GM19025 (cell line): ENCODE measurements around the gene RBBP4.
"Not testable (repeated sequence)": the region's sequence is repeated elsewhere in the genome, so short reads cannot be mapped to it uniquely, and the experiment has no call there.

Source experiments
- ATAC-seq: cut with Tn5 transposase; IDR thresholded peaks from one replicate; pipeline ENCODE4 v1.9.1; 2021; ENCODE audit warnings: mild to moderate bottlenecking, low read depth, moderate library complexity; ENCODE audit not compliant: unreplicated experiment

RBBP4 gene

GRCh38 chr1:32685498-32685897 lies 34.5 kb downstream of the RBBP4 start:
- ATAC-seq: no peak

GRCh38 chr1:32686387-32686786 lies 35.4 kb downstream of the RBBP4 start:
- no peak for ATAC-seq

- no peak for ATAC-seq
These were observed 42.6 kb downstream of the RBBP4 start for GRCh38 chr1:32693455-32694174.

GRCh38 chr1:32695098-32695904 lies 44.3 kb downstream of the RBBP4 start:
- no peak for ATAC-seq

GRCh38 chr1:32696041-32696440 lies 45.0 kb downstream of the RBBP4 start:
- ATAC-seq: no peak

GRCh38 chr1:32696996-32697395 lies 46.0 kb downstream of the RBBP4 start:
- ATAC-seq: not testable (repeated sequence)

GRCh38 chr1:32701421-32701911 lies 50.5 kb downstream of the RBBP4 start:
- ATAC-seq: no peak

GRCh38 chr1:32701951-32702598 lies 51.1 kb downstream of the RBBP4 start:
- no peak for ATAC-seq

- no peak for ATAC-seq
These were observed 51.8 kb downstream of the RBBP4 start, which contains the start of gene SYNC for GRCh38 chr1:32702599-32703478. TSS of gene SYNC (minus strand) at chr1:32702770. CDS start at chr1:32702660, 110 bp downstream.

- no peak for ATAC-seq
These were observed 52.7 kb downstream of the RBBP4 start for GRCh38 chr1:32703479-32704291.

GRCh38 chr1:32705516-32705915 lies 54.5 kb downstream of the RBBP4 start:
- no peak for ATAC-seq

GRCh38 chr1:32706491-32706890 lies 55.5 kb downstream of the RBBP4 start:
- ATAC-seq: no peak

- no peak for ATAC-seq
These were observed 58.1 kb downstream of the RBBP4 start for GRCh38 chr1:32709075-32709474.

- no peak for ATAC-seq
These were observed 58.5 kb downstream of the RBBP4 start for GRCh38 chr1:32709476-32709875.

- not testable (repeated sequence) for ATAC-seq
These were observed 60.2 kb downstream of the RBBP4 start for GRCh38 chr1:32711221-32711620.

- no peak for ATAC-seq
These were observed 62.1 kb downstream of the RBBP4 start for GRCh38 chr1:32713081-32713480.

- no peak for ATAC-seq
These were observed 63.3 kb downstream of the RBBP4 start for GRCh38 chr1:32714277-32714676.

- no peak for ATAC-seq
These were observed 64.9 kb downstream of the RBBP4 start for GRCh38 chr1:32715901-32716311.
